GM12892 (cell line): Measurements from ENCODE around the gene EYS.

Experiments
- DNase-seq: peaks from one replicate; pipeline ENCODE4 v3.0.0; 2011; ENCODE audit not compliant: insufficient read length
- FAIRE-seq: peaks from 2 replicates; lab custom pipeline; 2011; peaks lifted over from hg19 to GRCh38; lab: Jason Lieb, UNC
- POLR2A ChIP-seq: IDR thresholded peaks from 2 replicates; pipeline ENCODE4 v1.6.1; 2011; ENCODE audit warnings: low read depth, low read length, control low read depth
- POLR2AphosphoS5 ChIP-seq: IDR thresholded peaks from 2 replicates; pipeline ENCODE4 v1.6.1; 2011; ENCODE audit warnings: low read depth, low read length, control low read depth
- TAF1 ChIP-seq: IDR thresholded peaks from 2 replicates; pipeline ENCODE4 v1.6.1; 2011; ENCODE audit warnings: low read depth, mild to moderate bottlenecking, control low read depth, low read length, borderline replicate concordance

EYS gene

GRCh38 chr6:63926950-63927927, 1779.8 kb downstream of the EYS start:
- no peak for FAIRE-seq
- TF ChIP-seq TAF1, result no peak
- TF ChIP-seq POLR2A, result no peak
- TF ChIP-seq POLR2AphosphoS5, result no peak
- no peak for DNase-seq

GRCh38 chr6:63926258-63926780, 1780.7 kb downstream of the EYS start:
- FAIRE-seq (no peak), DNase-seq (no peak)
- TF ChIP-seq POLR2A (no peak), POLR2AphosphoS5 (no peak), TAF1 (no peak)

GRCh38 chr6:63923139-63923739, 1783.8 kb downstream of the EYS start:
- TF ChIP-seq POLR2A, result no peak
- TF ChIP-seq POLR2AphosphoS5, result no peak
- DNase-seq (no peak), FAIRE-seq (no peak)

- TF ChIP-seq POLR2A (no peak), TAF1 (no peak), POLR2AphosphoS5 (no peak)
- FAIRE-seq (no peak), DNase-seq (no peak)
Observed at GRCh38 chr6:63919556-63920110, 1787.4 kb downstream of the EYS start.

GRCh38 chr6:63912887-63913286, 1794.1 kb downstream of the EYS start:
- DNase-seq (no peak), FAIRE-seq (no peak)
- TF ChIP-seq POLR2AphosphoS5 (no peak), TAF1 (no peak), POLR2A (no peak)

GRCh38 chr6:63910863-63911551, 1796.0 kb downstream of the EYS start:
- no peak for FAIRE-seq
- no peak for TF ChIP-seq TAF1
- TF ChIP-seq POLR2A, result no peak
- no peak for TF ChIP-seq POLR2AphosphoS5

GRCh38 chr6:63904650-63905248, 1802.3 kb downstream of the EYS start:
- TF ChIP-seq TAF1 (no peak), POLR2AphosphoS5 (no peak), POLR2A (no peak)
- no peak for DNase-seq
- no peak for FAIRE-seq

More at GRCh38 chr6:63910863-63911551, 1796.0 kb downstream of the EYS start:
- no peak for DNase-seq

GRCh38 chr6:63899550-63899949, 1807.5 kb downstream of the EYS start:
- no peak for DNase-seq
- no peak for FAIRE-seq
- no peak for TF ChIP-seq POLR2AphosphoS5
- TF ChIP-seq POLR2A, result no peak
- no peak for TF ChIP-seq TAF1

- DNase-seq, result no peak
- FAIRE-seq, result no peak
Observed at GRCh38 chr6:63897952-63898351, 1809.1 kb downstream of the EYS start.

GRCh38 chr6:63897459-63897858, 1809.6 kb downstream of the EYS start:
- TF ChIP-seq POLR2A (no peak), POLR2AphosphoS5 (no peak), TAF1 (no peak)
- FAIRE-seq, result no peak
- DNase-seq, result no peak

More at GRCh38 chr6:63897952-63898351, 1809.1 kb downstream of the EYS start:
- no peak for TF ChIP-seq TAF1
- no peak for TF ChIP-seq POLR2AphosphoS5
- TF ChIP-seq POLR2A, result no peak
